Upper lobe of left lung (tissue), 6 donors: ENCODE measurements around the gene SPRR2A. TPM values are rescaled to one million over a fixed set of nuclear protein-coding genes. Genes with fewer than 3 reads are reported as not detected.

Experiments
- small RNA-seq, 4 donors: library from RNA; depleted of rRNA; stranded (forward); fragments of <200 nt; gene quantifications; one replicate each; pipeline ENCODE3, GENCODE V24; 2016
- total RNA-seq, 6 donors: library from RNA; depleted of rRNA in 4 of 6; stranded (reverse); fragments of >200 nt in 4 of 6; gene quantifications; one replicate each; pipeline versions ENCODE4 v1.1.0 to v1.2.1, GENCODE V29; 2016 to 2021
- donor health status: DM: no; HTN: no; CAD: no; lungs with moderate emphysema.
- donor health status: DM: no; HTN: yes; CAD: no; lungs with severe emphysema.

SPRR2A gene
- total RNA-seq, 6 donors from 2014 or later: not detected

Small RNA genes lying within 50 kb of the gene (small RNA-seq; reads per million reads assigned to genes)
- 0 reads per million in 4 donors for gene AL356867.1
- 0 reads per million in 4 donors for gene RF00322

Other genes starting within 250 kb of the SPRR2A start
- not detected for gene LCE1B, start 245.5 kb downstream of the SPRR2A start, total RNA-seq
- gene LCE1A, start 230.0 kb downstream of the SPRR2A start, total RNA-seq: not detected
- gene LCE6A, start 214.7 kb downstream of the SPRR2A start, total RNA-seq: not detected
- gene LCE7A, start 197.5 kb downstream of the SPRR2A start, total RNA-seq: not detected
- not detected for gene SMCP, start 179.2 kb downstream of the SPRR2A start, total RNA-seq
- under 1 TPM in 4 of 6 donors, not detected in 2; 0.23 to 0.69 (median 0.35) TPM for gene IVL, start 149.0 kb downstream of the SPRR2A start, total RNA-seq
- gene SPRR5, start 110.3 kb downstream of the SPRR2A start, total RNA-seq: not detected
- not detected for gene SPRR4, start 86.9 kb downstream of the SPRR2A start, total RNA-seq
- gene SPRR1A, start 73.4 kb downstream of the SPRR2A start, total RNA-seq: not detected
- gene SPRR3, start 55.8 kb downstream of the SPRR2A start, total RNA-seq: not detected
- gene SPRR1B, start 26.3 kb downstream of the SPRR2A start, total RNA-seq: not detected
- gene SPRR2D, start 16.4 kb downstream of the SPRR2A start, total RNA-seq: under 1 TPM in 1 of 6 donors, not detected in 5; 0.40 TPM
- not detected for gene SPRR2B, start 14.1 kb upstream of the SPRR2A start, total RNA-seq
- not detected for gene SPRR2E, start 37.0 kb upstream of the SPRR2A start, total RNA-seq
- not detected for gene SPRR2F, start 56.0 kb upstream of the SPRR2A start, total RNA-seq
- gene SPRR2G, start 93.4 kb upstream of the SPRR2A start, total RNA-seq: not detected
- not detected for gene LELP1, start 145.9 kb upstream of the SPRR2A start, total RNA-seq
- not detected for gene PRR9, start 160.1 kb upstream of the SPRR2A start, total RNA-seq
- gene LORICRIN, start 202.2 kb upstream of the SPRR2A start, total RNA-seq: not detected